ENCODE results near the gene CLK1. TPM values are rescaled to one million over a fixed set of nuclear protein-coding genes. Genes with fewer than 3 reads are reported as not detected.
A peak's percentile ranks its signal among the peaks of the same experiment; 100 is the strongest.

CLK1 gene
- total and polyA plus RNA-seq, 2 of the 8 experiments (the other 6 are each of a cell fraction or from before 2014, with no cell fraction given): 22.3 to 35.2 TPM

- Histone ChIP-seq H2BK5ac (ENCODE audit: low read depth, low read length) (no peak overlapping the region), H3K27ac (ENCODE audit: low read depth, low read length) (no peak overlapping the region), H3K56ac (replicated peaks; ENCODE audit: insufficient read length, low read depth, low read length) (no peak overlapping the region), H3K27me3 (replicated peaks in 1 of 4; ENCODE audit: control insufficient read depth in 3 of 4, extremely low read depth in 1 of 4, insufficient read depth in 3 of 4, low read length in 3 of 4) (no peaks in the 10 kb centered on the region), H3K23me2 (ENCODE audit: low read depth, low read length) (no peaks in the 10 kb centered on the region), H3K4me3 (ENCODE audit: extremely low read depth in 1 of 4, insufficient read depth in 2 of 4, low read depth in 3 of 4, low read length in 4 of 4) (no peak overlapping the region), H2BK15ac (ENCODE audit: low read length) (no peak overlapping the region), H3K79me2 (ENCODE audit: control insufficient read depth in 1 of 2, insufficient read depth in 2 of 2, low read length in 2 of 2) (no peaks in the 10 kb centered on the region), H2AK5ac (ENCODE audit: low read depth, low read length) (no peak overlapping the region), H2AFZ (ENCODE audit: low read length) (no peak overlapping the region), H2BK20ac (ENCODE audit: low read length) (no peak overlapping the region), H3K18ac (ENCODE audit: extremely low read depth, low read length) (no peak overlapping the region), H3K23ac (ENCODE audit: insufficient read length) (no peak overlapping the region), H2BK12ac (ENCODE audit: low read depth, low read length) (no peak overlapping the region), H3K4ac (replicated peaks; ENCODE audit: insufficient read length, low read depth, low read length) (no peak overlapping the region), H3K4me1 (replicated peaks in 1 of 4; ENCODE audit: control insufficient read depth in 3 of 4, insufficient read depth in 4 of 4, low read length in 3 of 4) (no peaks in the 10 kb centered on the region), H2BK120ac (replicated peaks; ENCODE audit: low read depth, low read length) (no peak overlapping the region), H3K36me3 (ENCODE audit: control insufficient read depth in 2 of 4, insufficient read depth in 4 of 4, low read length in 3 of 4) (no peaks in the 10 kb centered on the region; a peak in 1 of 8 replicates), H3K4me2 (ENCODE audit: insufficient read depth in 1 of 2, low read depth in 2 of 2, low read length in 2 of 2) (no peak overlapping the region), H4K91ac (replicated peaks; ENCODE audit: insufficient read length, low read length) (no peak overlapping the region), H3K9me3 (ENCODE audit: insufficient read depth in 2 of 2, low read depth in 1 of 2, low read length in 1 of 2) (no peaks in the 10 kb centered on the region), H4K20me1 (replicated peaks in 1 of 2; ENCODE audit: control insufficient read depth in 1 of 2, insufficient read depth in 2 of 2, low read length in 2 of 2) (no peaks in the 10 kb centered on the region), H3K9ac (replicated peaks in 1 of 4; ENCODE audit: extremely low read depth in 1 of 4, low read depth in 3 of 4, low read length in 3 of 4) (no peak overlapping the region), H3K79me1 (ENCODE audit: low read depth, low read length) (no peaks in the 10 kb centered on the region), H4K5ac (ENCODE audit: insufficient read length, low read depth, low read length) (no peak overlapping the region), H4K8ac (ENCODE audit: extremely low read depth, insufficient read depth, low read length) (no peak overlapping the region), H3K14ac (ENCODE audit: insufficient read length) (no peak overlapping the region)
- DNase-seq (ENCODE audit: low read depth in 1 of 2, low spot score in 2 of 2): no peak
- ChIA-PET POLR2A (ENCODE audit: partially characterized antibody) (interaction anchor here (0.7 to 3.4 kb wide), 12 partner anchors 10 to 93 kb away, joined by 3 to 26 read pairs (median 6); partner anchors contain the start of gene CLK1), CTCF (ENCODE audit: partially characterized antibody) (interaction anchor here (0.6 to 2.1 kb wide), 4 partner anchors 10 to 21 kb away, joined by 3 to 7 read pairs (median 6); no protein-coding TSS in a partner anchor)
- TF ChIP-seq POLR2A (IDR thresholded peaks at IDR 0.05; ENCODE audit: control extremely low read depth in 1 of 2, low read depth in 2 of 2, low read length in 2 of 2) (0 out of 3 replicates have a peak, but pooled peaks of 1 of the 2 experiments have one; percentile 5), BACH1 (IDR thresholded peaks at IDR 0.05; ENCODE audit: low read length) (no peak)
- 90% methylated on average over 9 of the region's 9 CpGs; no CpG with 5 or more reads in 1 of the 2 experiments for WGBS, 2 experiments (ENCODE audit: extremely low coverage in 1 of 2, insufficient coverage in 1 of 2, insufficient read length in 1 of 2, insufficient replicate concordance in 2 of 2, low coverage in 1 of 2, low lambda C conversion rate in 2 of 2, missing lambda C conversion rate in 1 of 2)
- FAIRE-seq: no peak
These were observed 35.7 kb downstream of the CLK1 start for GRCh38 chr2:200828572-200829257.

Measured in H1 (cell line).